Astrocyte of the spinal cord (primary cell): Measurements from ENCODE around the gene IRAK2.

Experiments
- DNase-seq: peaks from one replicate; pipeline ENCODE4 v3.0.0; 2011; ENCODE audit warnings: low read depth, low spot score
- H3K4me3 ChIP-seq: 2 replicates; pipeline ENCODE4 v1.5.1; 2011; ENCODE audit warnings: low read depth, mild to moderate bottlenecking, low read length, moderate library complexity
- CTCF ChIP-seq: IDR thresholded peaks from 2 replicates; pipeline ENCODE4 v1.5.1; 2012; ENCODE audit warnings: low read depth, mild to moderate bottlenecking, low read length, inconsistent platforms
- in situ Hi-C: cut with HindIII; loops from 2 replicates; pipeline ENCODE4 v1.10.0; 2017; ENCODE audit warnings: low sequenced_read_pairs

Gene IRAK2

GRCh38 chr3:10195366-10196089 lies 30.8 kb downstream of the IRAK2 start:
- no peak for TF ChIP-seq CTCF
- DNase-seq: no peak
- in situ Hi-C loops: no loop called here
- no peak overlapping the region for H3K4me3 ChIP-seq

GRCh38 chr3:10196389-10197052 lies 31.8 kb downstream of the IRAK2 start:
- DNase-seq: peak; percentile 82
- no peak for TF ChIP-seq CTCF
- in situ Hi-C loops: no loop called here
- H3K4me3 ChIP-seq: no peak overlapping the region

GRCh38 chr3:10198226-10198625 lies 33.5 kb downstream of the IRAK2 start:
- in situ Hi-C loops: no loop called here
- no peak for TF ChIP-seq CTCF
- no peak overlapping the region for H3K4me3 ChIP-seq
- no peak for DNase-seq

GRCh38 chr3:10198761-10199649 lies 34.3 kb downstream of the IRAK2 start:
- in situ Hi-C loops: no loop called here
- H3K4me3 ChIP-seq: no peak overlapping the region
- peak; percentile 49 for DNase-seq
- no peak for TF ChIP-seq CTCF

GRCh38 chr3:10204921-10205320 lies 40.2 kb downstream of the IRAK2 start:
- in situ Hi-C loops: no loop called here
- no peak for TF ChIP-seq CTCF
- no peak overlapping the region for H3K4me3 ChIP-seq
- no peak for DNase-seq

GRCh38 chr3:10205451-10206165 lies 40.9 kb downstream of the IRAK2 start:
- peak; percentile 94 for DNase-seq
- no peak for TF ChIP-seq CTCF

More at GRCh38 chr3:10205451-10206165, 40.9 kb downstream of the IRAK2 start:
- in situ Hi-C loops: no loop called here
- no peak overlapping the region for H3K4me3 ChIP-seq
